BLaER1 (cell line): ENCODE results near the gene CD99L2.

Experiments used
- H3K27ac ChIP-seq: shearing (Covaris generic); formaldehyde crosslinking; 2 replicates; pipeline ENCODE4 v1.8.1; 2022
- H3K27me3 ChIP-seq: shearing (Covaris generic); formaldehyde crosslinking; 2 replicates; pipeline ENCODE4 v1.8.1; 2022
- H3K36me3 ChIP-seq: shearing (Covaris generic); formaldehyde crosslinking; 2 replicates; pipeline ENCODE4 v1.8.1; 2022
- H3K4me1 ChIP-seq: shearing (Covaris generic); formaldehyde crosslinking; 2 replicates; pipeline ENCODE4 v1.8.1; 2022
- H3K4me2 ChIP-seq: shearing (Covaris generic); formaldehyde crosslinking; 2 replicates; pipeline ENCODE4 v1.8.1; 2022
- H3K4me3 ChIP-seq: shearing (Covaris generic); formaldehyde crosslinking; 2 replicates; pipeline ENCODE4 v1.8.1; 2022
- H3K9ac ChIP-seq: shearing (Covaris generic); formaldehyde crosslinking; 2 replicates; pipeline ENCODE4 v1.8.1; 2022
- H3K9me3 ChIP-seq: shearing (Covaris generic); formaldehyde crosslinking; 2 replicates; pipeline ENCODE4 v1.8.1; 2022
- H4K20me1 ChIP-seq: shearing (Covaris generic); formaldehyde crosslinking; 2 replicates; pipeline ENCODE4 v1.8.1; 2022
- Cebpa-rat ChIP-seq: shearing (Covaris generic); IDR thresholded peaks from 2 replicates; pipeline ENCODE4 v1.8.1; 2022

The CD99L2 gene, protein sequence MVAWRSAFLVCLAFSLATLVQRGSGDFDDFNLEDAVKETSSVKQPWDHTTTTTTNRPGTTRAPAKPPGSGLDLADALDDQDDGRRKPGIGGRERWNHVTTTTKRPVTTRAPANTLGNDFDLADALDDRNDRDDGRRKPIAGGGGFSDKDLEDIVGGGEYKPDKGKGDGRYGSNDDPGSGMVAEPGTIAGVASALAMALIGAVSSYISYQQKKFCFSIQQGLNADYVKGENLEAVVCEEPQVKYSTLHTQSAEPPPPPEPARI

DNA sequence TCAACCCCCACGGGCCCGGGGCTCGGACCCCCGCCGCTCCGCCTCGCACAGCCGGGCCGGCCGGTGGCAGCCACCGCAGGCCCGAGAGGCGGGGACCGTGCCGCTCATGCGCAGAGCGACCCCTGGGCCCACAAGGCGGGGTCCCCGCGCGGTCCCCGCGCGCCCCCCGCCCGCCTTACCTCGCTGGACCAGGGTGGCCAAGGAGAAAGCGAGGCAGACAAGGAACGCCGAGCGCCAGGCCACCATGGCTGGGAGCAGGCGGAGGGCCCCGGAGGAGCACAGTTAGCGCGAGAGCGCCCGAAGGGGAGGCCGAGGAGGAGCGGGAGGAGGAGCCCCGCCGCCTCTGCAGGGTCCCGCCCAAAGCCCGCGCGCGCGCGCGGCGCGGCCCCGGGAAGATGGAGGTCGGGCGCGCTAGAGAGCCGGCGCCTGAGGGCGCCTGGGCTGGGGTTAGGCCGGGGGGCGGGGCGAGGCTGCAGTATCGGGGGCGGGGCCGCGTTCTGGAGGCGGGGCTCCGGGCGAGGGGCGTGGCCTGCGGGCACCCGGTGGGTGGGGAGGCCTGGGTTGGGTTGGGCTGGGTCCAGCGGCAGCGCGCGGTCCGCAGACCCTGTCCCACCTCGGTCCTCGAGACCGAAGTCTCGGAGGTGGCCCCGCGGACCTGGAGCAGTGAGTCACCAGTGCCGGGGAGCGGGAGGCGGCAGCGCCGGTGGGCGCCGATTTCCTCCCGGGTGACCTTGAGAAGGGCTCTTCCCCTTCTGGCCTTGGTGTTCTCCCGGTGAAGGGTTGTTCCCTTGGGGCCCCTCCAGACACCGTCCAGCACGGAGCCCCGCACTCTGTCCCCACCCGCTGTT, at the start of gene CD99L2:
CD99L2 (minus strand) TSS at position 326 of the 848 bp plus-strand sequence; CDS start at position 246, 80 bp downstream.
- peak within 1 kb of the TSS; percentile 76 for H3K4me3 ChIP-seq
- TF ChIP-seq Cebpa-rat: no peak
- H3K4me1 ChIP-seq: 0 out of 2 replicates have a peak, but pooled peaks cover 6% of the 10 kb centered on the region
- no peaks in the 10 kb centered on the region for H3K27me3 ChIP-seq
- H3K27ac ChIP-seq: peak within 1 kb of the TSS; percentile 87
- H3K4me2 ChIP-seq: peak within 1 kb of the TSS; percentile 82
- H3K9me3 ChIP-seq: no peaks in the 10 kb centered on the region
- no peaks in the 10 kb centered on the region for H3K36me3 ChIP-seq
- H4K20me1 ChIP-seq: peaks cover 12% of the 10 kb centered on the region; the same call in 1 of the 2 replicates
- H3K9ac ChIP-seq: peak within 1 kb of the TSS; percentile 90

DNA sequence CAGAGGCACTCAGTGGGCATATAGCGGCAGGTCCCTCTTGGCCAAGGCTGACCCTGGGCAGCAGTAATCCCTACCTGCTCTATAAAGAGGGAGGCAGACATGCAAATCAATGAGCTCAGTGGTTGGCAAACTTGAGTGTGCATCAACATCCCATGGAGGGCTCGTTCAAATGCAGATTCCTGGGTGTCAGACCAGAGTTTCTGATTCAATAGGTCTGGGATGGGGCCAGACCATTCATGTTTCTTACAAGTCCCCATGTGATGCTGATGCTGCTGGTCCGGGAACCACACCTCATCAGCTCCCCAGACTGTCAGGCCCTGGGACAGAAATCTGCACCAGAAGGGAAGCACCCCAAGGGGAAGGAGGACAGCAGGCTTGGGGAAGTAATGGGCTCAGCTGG, 45.8 kb upstream of the CD99L2 start:
- H3K9me3 ChIP-seq: no peaks in the 10 kb centered on the region
- no peak overlapping the region for H3K4me2 ChIP-seq
- no peaks in the 10 kb centered on the region for H4K20me1 ChIP-seq
- no peak for TF ChIP-seq Cebpa-rat
- H3K27me3 ChIP-seq: no peaks in the 10 kb centered on the region
- no peak overlapping the region for H3K4me3 ChIP-seq
- H3K4me1 ChIP-seq: no peaks in the 10 kb centered on the region
- H3K27ac ChIP-seq: no peak overlapping the region
- no peaks in the 10 kb centered on the region for H3K36me3 ChIP-seq
- no peak overlapping the region for H3K9ac ChIP-seq

DNA sequence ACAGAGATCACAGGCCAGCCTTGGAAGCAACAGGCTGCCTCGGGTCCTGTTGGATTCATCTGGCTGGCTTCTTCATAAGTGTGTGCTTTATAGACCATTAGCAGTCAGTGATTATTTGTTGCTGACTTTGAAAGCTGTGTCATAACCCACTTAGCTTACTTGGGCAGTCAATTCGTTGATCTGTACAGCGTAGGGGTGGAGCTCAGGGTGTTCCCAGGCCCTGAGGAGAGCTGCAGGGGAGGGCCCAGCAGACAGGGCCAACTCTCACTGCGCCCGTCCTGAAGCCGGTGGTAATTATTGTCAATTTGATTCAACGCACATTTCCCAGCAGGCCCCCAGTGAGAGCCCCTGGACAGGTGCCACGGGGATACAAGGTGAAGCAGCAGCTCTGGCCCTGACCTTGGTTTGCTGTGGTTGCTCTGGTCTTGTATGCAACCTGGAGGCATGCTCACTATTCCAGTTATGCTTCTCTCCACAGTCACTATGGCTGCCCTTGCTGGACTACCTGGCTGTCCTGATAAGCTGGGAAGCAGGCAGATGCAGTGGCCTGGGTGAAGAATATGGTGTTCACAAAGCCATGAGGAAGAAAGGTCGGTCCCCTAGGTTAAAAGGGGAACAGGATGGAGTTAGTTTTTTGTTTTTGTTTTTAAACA, 44.6 kb upstream of the CD99L2 start:
- no peaks in the 10 kb centered on the region for H3K9me3 ChIP-seq
- no peaks in the 10 kb centered on the region for H4K20me1 ChIP-seq
- H3K4me3 ChIP-seq: no peak overlapping the region
- no peak overlapping the region for H3K9ac ChIP-seq
- no peak for TF ChIP-seq Cebpa-rat
- no peaks in the 10 kb centered on the region for H3K36me3 ChIP-seq
- H3K4me2 ChIP-seq: no peak overlapping the region
- no peaks in the 10 kb centered on the region for H3K27me3 ChIP-seq
- no peaks in the 10 kb centered on the region for H3K4me1 ChIP-seq
- H3K27ac ChIP-seq: no peak overlapping the region

DNA sequence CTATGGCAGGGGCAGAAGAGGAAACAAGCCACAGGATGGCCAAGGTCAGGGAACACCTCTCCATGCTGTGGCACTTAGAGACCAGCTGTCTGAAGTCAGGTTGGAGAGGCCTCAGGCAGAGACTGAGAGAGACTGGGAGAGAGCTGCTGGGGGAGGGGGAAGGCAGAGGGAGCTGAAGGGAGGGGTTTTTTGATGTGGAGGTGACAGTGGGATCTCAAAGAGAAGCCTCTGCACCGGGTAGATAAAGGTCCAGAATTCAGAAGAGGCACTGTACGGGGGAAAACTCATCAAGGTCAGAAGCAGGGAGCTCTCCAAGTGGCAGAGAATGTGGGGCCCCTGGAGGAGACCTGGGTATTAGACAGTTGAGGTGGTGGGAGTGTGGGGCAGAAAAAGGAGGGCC, 43.1 kb upstream of the CD99L2 start:
- H3K27ac ChIP-seq: no peak overlapping the region
- H4K20me1 ChIP-seq: no peaks in the 10 kb centered on the region
- no peaks in the 10 kb centered on the region for H3K36me3 ChIP-seq
- no peak for TF ChIP-seq Cebpa-rat
- no peaks in the 10 kb centered on the region for H3K27me3 ChIP-seq
- H3K9me3 ChIP-seq: 0 out of 2 replicates have a peak, but pooled peaks cover 6% of the 10 kb centered on the region
- no peak overlapping the region for H3K4me2 ChIP-seq
- no peaks in the 10 kb centered on the region for H3K4me1 ChIP-seq
- no peak overlapping the region for H3K4me3 ChIP-seq
- H3K9ac ChIP-seq: no peak overlapping the region

DNA sequence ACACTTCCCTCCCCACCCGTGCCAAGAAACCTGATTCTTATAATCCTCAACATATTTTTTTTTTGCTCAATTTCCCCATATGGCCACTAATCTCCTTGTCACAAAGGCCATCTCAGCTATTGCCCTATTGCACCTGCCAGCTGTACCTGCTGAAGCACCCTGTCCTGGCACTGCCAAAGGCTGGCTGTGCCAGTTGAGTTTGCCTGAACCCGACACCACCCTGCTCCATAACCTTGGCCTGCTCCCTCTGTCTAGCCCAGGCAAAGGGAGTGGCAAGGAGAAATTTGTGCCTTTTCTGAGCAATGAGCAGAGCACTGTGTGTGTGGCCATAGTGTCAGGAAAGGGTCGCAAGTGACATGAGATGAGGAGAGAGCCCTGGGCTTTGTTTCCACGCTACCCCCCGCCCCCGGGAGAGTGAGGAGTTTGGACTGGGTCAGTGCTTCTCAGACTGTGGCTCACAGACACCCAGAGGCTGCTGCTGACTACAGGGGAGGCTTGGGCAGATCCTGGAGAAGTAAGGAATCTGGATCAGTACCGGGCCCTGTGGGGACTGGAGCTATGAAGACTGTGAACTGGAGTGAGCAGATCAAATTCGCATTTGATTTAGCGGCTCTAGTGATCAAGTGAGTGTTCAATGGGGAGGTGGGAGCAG, 42.5 kb upstream of the CD99L2 start:
- Histone ChIP-seq H3K9me3 (0 out of 2 replicates have a peak, but pooled peaks cover 6% of the 10 kb centered on the region), H3K4me1 (no peaks in the 10 kb centered on the region), H4K20me1 (no peaks in the 10 kb centered on the region), H3K27me3 (no peaks in the 10 kb centered on the region), H3K36me3 (no peaks in the 10 kb centered on the region), H3K4me2 (no peak overlapping the region), H3K9ac (no peak overlapping the region), H3K4me3 (no peak overlapping the region), H3K27ac (no peak overlapping the region)
- TF ChIP-seq Cebpa-rat: no peak

DNA sequence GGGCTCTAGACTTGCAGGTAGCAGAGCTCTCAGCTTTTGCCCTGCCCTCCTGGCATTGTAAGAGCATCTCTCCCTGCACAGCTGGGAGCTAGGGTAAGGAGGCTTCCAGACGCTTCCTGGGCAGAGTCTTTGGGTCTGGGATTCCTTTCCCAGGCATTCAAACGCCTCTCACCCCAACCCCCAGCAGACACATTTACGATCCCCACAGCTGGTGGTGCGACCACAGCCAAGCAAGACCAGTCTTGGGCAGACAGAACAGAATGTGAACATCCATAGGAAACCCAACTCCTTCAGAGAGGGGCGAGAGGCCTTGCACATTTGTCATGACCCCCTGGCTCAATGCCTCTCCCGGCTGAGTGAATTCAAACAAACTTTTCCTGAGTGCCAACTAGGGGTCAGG, 38.1 kb upstream of the CD99L2 start:
- Histone ChIP-seq H3K4me2 (no peak overlapping the region), H3K9me3 (0 out of 2 replicates have a peak, but pooled peaks cover 6% of the 10 kb centered on the region), H4K20me1 (no peaks in the 10 kb centered on the region), H3K27me3 (no peaks in the 10 kb centered on the region; the same call in 1 of the 2 replicates), H3K36me3 (no peaks in the 10 kb centered on the region), H3K4me1 (no peaks in the 10 kb centered on the region; the same call in 1 of the 2 replicates), H3K4me3 (no peak overlapping the region), H3K27ac (no peak overlapping the region), H3K9ac (no peak overlapping the region)
- no peak for TF ChIP-seq Cebpa-rat

DNA sequence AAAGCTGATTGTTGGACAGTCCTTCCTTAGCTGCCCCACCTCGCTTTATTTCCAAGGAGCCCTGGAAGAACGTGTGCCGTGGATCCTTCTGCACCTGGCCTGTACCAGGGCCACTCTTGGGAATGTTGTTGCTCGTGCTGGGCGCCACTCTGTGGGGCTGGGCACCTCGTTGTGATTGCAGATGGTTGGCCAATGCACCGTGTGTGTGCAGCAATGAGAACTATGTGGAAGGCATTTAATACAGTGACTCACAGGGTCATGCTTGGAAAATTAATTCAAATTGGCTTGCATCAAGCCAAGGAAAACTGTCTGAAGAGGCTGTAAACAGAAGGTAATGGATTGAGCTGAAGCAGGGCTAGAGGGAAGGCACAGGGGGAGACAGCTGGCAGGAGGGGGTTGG, 37.0 kb upstream of the CD99L2 start:
- H3K9me3 ChIP-seq: 0 out of 2 replicates have a peak, but pooled peaks cover 6% of the 10 kb centered on the region
- H3K27ac ChIP-seq: no peak overlapping the region
- no peaks in the 10 kb centered on the region for H3K36me3 ChIP-seq
- H3K4me3 ChIP-seq: no peak overlapping the region
- no peak overlapping the region for H3K9ac ChIP-seq
- H3K4me2 ChIP-seq: no peak overlapping the region
- no peaks in the 10 kb centered on the region; the same call in 1 of the 2 replicates for H3K4me1 ChIP-seq
- H3K27me3 ChIP-seq: no peaks in the 10 kb centered on the region; the same call in 1 of the 2 replicates
- no peaks in the 10 kb centered on the region for H4K20me1 ChIP-seq
- no peak for TF ChIP-seq Cebpa-rat

DNA sequence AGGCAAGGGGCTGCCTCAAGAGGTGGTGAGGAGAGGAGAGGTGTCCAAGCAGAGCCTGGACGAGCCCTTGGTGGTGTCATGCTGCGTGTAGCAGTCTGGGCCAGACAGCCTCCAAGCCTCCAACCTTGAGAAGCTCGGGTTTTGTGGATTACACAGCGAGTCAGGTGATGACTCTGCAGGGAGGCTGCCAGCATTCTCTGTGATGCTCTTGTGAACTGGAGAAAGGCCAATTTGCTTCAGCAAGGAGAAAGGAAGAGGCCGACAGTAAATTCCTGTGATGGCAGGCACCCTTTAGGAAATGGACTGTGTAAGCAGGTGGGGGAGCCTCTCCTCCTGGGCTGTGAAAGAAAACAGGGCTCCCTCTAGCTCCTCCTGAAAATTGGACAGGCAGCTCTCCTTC, 36.0 kb upstream of the CD99L2 start:
- no peaks in the 10 kb centered on the region; the same call in 1 of the 2 replicates for H3K4me1 ChIP-seq
- no peak overlapping the region for H3K4me2 ChIP-seq
- H3K27me3 ChIP-seq: no peaks in the 10 kb centered on the region; the same call in 1 of the 2 replicates
- no peaks in the 10 kb centered on the region for H4K20me1 ChIP-seq
- no peak overlapping the region for H3K27ac ChIP-seq
- no peaks in the 10 kb centered on the region for H3K36me3 ChIP-seq
- no peak overlapping the region for H3K9ac ChIP-seq
- TF ChIP-seq Cebpa-rat: no peak
- no peak overlapping the region for H3K4me3 ChIP-seq
- H3K9me3 ChIP-seq: 0 out of 2 replicates have a peak, but pooled peaks cover 6% of the 10 kb centered on the region

DNA sequence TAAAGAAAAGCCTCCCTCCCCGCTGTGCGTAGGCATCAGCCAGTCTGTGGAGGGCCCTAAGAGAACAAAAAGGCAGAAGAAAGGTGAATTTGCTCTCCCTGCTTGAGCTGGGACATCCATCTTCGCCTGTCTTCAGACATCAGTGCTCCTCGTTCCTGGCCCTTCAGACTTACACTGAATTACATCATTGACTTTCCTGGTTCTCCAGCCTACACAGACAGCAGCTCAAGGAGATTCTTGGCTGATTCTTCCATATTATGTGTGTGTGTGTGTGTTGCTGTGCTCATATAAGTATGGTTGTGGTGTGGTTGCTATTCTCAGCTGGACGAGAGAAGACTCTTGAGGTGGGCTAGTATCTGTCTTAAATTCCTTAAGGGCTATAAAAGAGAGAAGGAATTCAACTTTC, 35.5 kb upstream of the CD99L2 start:
- Histone ChIP-seq H3K36me3 (no peaks in the 10 kb centered on the region), H3K9ac (no peak overlapping the region), H3K4me2 (no peak overlapping the region), H3K27ac (no peak overlapping the region), H3K4me3 (no peak overlapping the region), H3K27me3 (no peaks in the 10 kb centered on the region; the same call in 1 of the 2 replicates), H3K4me1 (no peaks in the 10 kb centered on the region; the same call in 1 of the 2 replicates), H4K20me1 (no peaks in the 10 kb centered on the region), H3K9me3 (0 out of 2 replicates have a peak, but pooled peaks cover 6% of the 10 kb centered on the region)
- TF ChIP-seq Cebpa-rat: no peak
